Dermis blood vessel endothelial cell (primary cell): ENCODE measurements around the gene ACTL10. TPM values are rescaled to one million over a fixed set of nuclear protein-coding genes. Genes with fewer than 3 reads are reported as not detected.
"Not testable (repeated sequence)": the region's sequence is repeated elsewhere in the genome, so short reads cannot be mapped to it uniquely, and the experiment has no call there.

Experiments
- DNase-seq: peaks from one replicate; pipeline ENCODE4 v3.0.0; 2010
- total RNA-seq: library from RNA; depleted of rRNA; stranded (reverse); fragments of >200 nt; gene quantifications from 2 replicates; pipeline ENCODE4 v1.2.3, GENCODE V29; 2014

ACTL10 gene
- total RNA-seq, 1 donor from 2014 or later, result 2.2 TPM

- no peak for DNase-seq
Measured at GRCh38 chr20:33697129-33697528, 30.4 kb downstream of the ACTL10 start.

GRCh38 chr20:33698966-33699365 is 32.2 kb downstream of the ACTL10 start:
- DNase-seq, result not testable (repeated sequence)

- not testable (repeated sequence) for DNase-seq
Measured at GRCh38 chr20:33700696-33701441, 34.1 kb downstream of the ACTL10 start.

- no peak for DNase-seq
Measured at GRCh38 chr20:33701629-33702450, 35.1 kb downstream of the ACTL10 start.

- no peak for DNase-seq
Measured at GRCh38 chr20:33702861-33703260, 36.1 kb downstream of the ACTL10 start.

GRCh38 chr20:33703498-33704137 is 36.9 kb downstream of the ACTL10 start:
- DNase-seq, result no peak

GRCh38 chr20:33704197-33704924 is 37.6 kb downstream of the ACTL10 start:
- no peak for DNase-seq

- no peak for DNase-seq
Measured at GRCh38 chr20:33707668-33708067, 40.9 kb downstream of the ACTL10 start.

- no peak for DNase-seq
Measured at GRCh38 chr20:33709398-33709797, 42.7 kb downstream of the ACTL10 start.

GRCh38 chr20:33709905-33710541 is 43.3 kb downstream of the ACTL10 start:
- no peak for DNase-seq

- DNase-seq, result no peak
Measured at GRCh38 chr20:33710681-33711445, 44.1 kb downstream of the ACTL10 start.

GRCh38 chr20:33711446-33711738 is 44.6 kb downstream of the ACTL10 start:
- DNase-seq, result no peak

GRCh38 chr20:33713865-33714367 is 47.2 kb downstream of the ACTL10 start:
- DNase-seq, result no peak

- DNase-seq, result no peak
Measured at GRCh38 chr20:33716498-33716897, 49.8 kb downstream of the ACTL10 start.

Other genes with a start within 250 kb of the ACTL10 start
- 7.2 and 8.8 TPM in 2 replicates for gene SNTA1, start 223.2 kb upstream of the ACTL10 start, total RNA-seq
- 4.2 and 5.3 TPM in 2 replicates for gene CBFA2T2, start 176.8 kb upstream of the ACTL10 start, total RNA-seq
- 0.05 TPM in 1 of 2 replicates, not detected in the other for gene C20orf144, start 4.6 kb upstream of the ACTL10 start, total RNA-seq
- gene NECAB3, start 7.5 kb downstream of the ACTL10 start, total RNA-seq, result 10.2 and 12.4 TPM in 2 replicates
- 11.2 and 16.1 TPM in 2 replicates for gene E2F1, start 19.4 kb downstream of the ACTL10 start, total RNA-seq
- 4.3 and 5.0 TPM in 2 replicates for gene PXMP4, start 53.4 kb downstream of the ACTL10 start, total RNA-seq
- gene ZNF341, start 65.1 kb downstream of the ACTL10 start, total RNA-seq, result 1.9 and 2.4 TPM in 2 replicates
- 58.2 and 58.8 TPM in 2 replicates for gene CHMP4B, start 144.4 kb downstream of the ACTL10 start, total RNA-seq